Tibial nerve (tissue), 3 donors: ENCODE data around the gene PRKAG2.

ENCODE experiments used
- EP300 ChIP-seq, 2 donors: sonication (generic); formaldehyde crosslinking; IDR thresholded peaks; one replicate each; pipeline ENCODE4 v1.6.1; 2017; ENCODE audit warnings: antibody characterized with exemption in 2 of 2, mild to moderate bottlenecking in 1 of 2
- POLR2A ChIP-seq, 2 donors: fragments of 450-650 bp; IDR thresholded peaks; one replicate each; pipeline ENCODE4 v1.6.1; 2017; ENCODE audit warnings: antibody characterized with exemption in 2 of 2, mild to moderate bottlenecking in 2 of 2, moderate library complexity in 2 of 2

DNA sequence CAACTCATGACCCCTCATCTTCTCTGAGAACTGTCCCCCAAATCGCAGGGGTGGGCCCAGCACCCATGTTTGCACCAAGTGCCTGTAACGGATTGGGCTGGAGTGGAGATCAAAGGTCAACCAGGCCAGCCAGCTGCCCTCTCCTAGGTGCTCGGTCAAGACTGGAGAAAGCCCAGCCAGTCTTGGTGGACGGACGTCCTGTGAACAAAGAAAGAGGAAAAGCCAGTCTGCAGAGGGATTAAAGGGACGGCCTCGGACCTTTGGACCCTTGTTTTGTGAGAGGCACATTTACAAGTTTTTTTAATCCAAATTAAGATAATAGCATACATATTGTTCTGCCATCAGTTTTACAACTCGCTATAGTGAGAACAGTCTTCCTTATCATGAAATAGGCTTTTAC, 47.6 kb upstream of the PRKAG2 start:
- no peak for TF ChIP-seq EP300 (IDR thresholded peaks at IDR 0.05)
- no peak for TF ChIP-seq POLR2A (IDR thresholded peaks at IDR 0.05)
